Activated naive CD8-positive, alpha-beta T cell treated with anti-CD3 and anti-CD28 coated beads for 36 hours (primary cell): Measurements from ENCODE around the gene E2F6. TPM values are rescaled to one million over a fixed set of nuclear protein-coding genes. Genes with fewer than 3 reads are reported as not detected.

Source experiments
- DNase-seq: peaks from one replicate; pipeline ENCODE4 v3.0.0; 2021
- H3K27ac Mint-ChIP-seq: one replicate; pipeline ENCODE4 v1.8.0; 2022; ENCODE audit warnings: mild to moderate bottlenecking, moderate library complexity, mixed read lengths
- H3K27me3 Mint-ChIP-seq: one replicate; pipeline ENCODE4 v1.8.0; 2022; ENCODE audit warnings: mild to moderate bottlenecking, mixed read lengths
- H3K36me3 Mint-ChIP-seq: one replicate; pipeline ENCODE4 v1.8.0; 2021; ENCODE audit warnings: mild to moderate bottlenecking, mixed read lengths
- H3K4me1 Mint-ChIP-seq: one replicate; pipeline ENCODE4 v1.8.0; 2021; ENCODE audit warnings: mixed read lengths
- H3K4me3 Mint-ChIP-seq: one replicate; pipeline ENCODE4 v1.8.0; 2022; ENCODE audit warnings: mild to moderate bottlenecking, moderate library complexity, mixed read lengths
- H3K9me3 Mint-ChIP-seq: one replicate; pipeline ENCODE4 v1.8.0; 2022; ENCODE audit warnings: mixed read lengths
- total RNA-seq, 2 experiments: library from RNA; stranded (reverse); gene quantifications; one replicate each; pipeline ENCODE4 v1.2.3, GENCODE V29; 2021

The E2F6 gene
- total RNA-seq, 2 experiments from 2014 or later = 14.1 to 14.4 TPM

DNA sequence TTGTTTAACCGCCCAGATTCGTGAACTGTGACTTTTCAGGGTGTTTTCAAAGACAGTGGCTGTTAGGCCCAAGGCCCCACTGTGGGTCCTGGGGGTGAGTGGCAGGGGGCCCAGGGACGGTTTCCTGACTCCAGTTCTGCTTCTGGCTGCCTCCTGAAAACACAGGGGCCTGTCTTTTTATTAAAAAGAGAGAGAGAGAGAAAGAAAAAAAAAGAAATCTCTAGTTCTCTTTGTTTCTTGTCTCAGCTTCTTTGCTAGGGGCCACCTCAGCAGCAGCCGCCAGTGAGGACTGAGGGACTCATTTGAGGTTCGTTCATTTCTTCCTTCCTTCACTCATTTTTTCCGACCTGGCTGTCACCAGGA is 15.4 kb upstream of the E2F6 start:
- Mint-ChIP-seq H3K9me3 (no peaks in the 10 kb centered on the region), H3K27ac (no peak overlapping the region), H3K27me3 (peaks cover 63% of the 10 kb centered on the region), H3K4me3 (no peak overlapping the region), H3K4me1 (peaks cover 6% of the 10 kb centered on the region), H3K36me3 (no peaks in the 10 kb centered on the region)
- no peak for DNase-seq

GRCh38 chr2:11480859-11481258 is 14.9 kb upstream of the E2F6 start:
- no peak overlapping the region for H3K4me3 Mint-ChIP-seq
- H3K36me3 Mint-ChIP-seq = no peaks in the 10 kb centered on the region
- DNase-seq = no peak
- H3K9me3 Mint-ChIP-seq = no peaks in the 10 kb centered on the region
- peaks cover 59% of the 10 kb centered on the region for H3K27me3 Mint-ChIP-seq
- H3K27ac Mint-ChIP-seq = no peak overlapping the region
- H3K4me1 Mint-ChIP-seq = peaks cover 6% of the 10 kb centered on the region

DNA sequence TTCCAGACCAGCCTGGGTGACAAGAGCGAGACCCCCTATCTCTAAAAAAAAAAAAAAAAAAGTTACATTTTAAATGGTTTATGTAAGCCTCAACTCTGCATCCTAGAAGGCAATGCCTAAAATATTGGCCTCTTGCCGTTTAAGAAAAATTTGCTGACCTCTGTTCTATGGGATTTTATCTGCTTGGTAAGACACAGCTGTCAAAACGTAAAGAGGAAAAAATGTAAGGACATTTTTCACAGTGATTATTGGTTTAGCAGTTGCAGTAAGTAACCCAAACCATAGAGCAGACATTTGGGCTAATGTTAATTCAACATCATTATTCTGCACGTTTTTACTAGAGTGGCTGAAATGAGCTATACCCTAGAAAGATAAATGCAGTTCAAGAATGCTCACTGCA is 14.4 kb upstream of the E2F6 start:
- peaks cover 55% of the 10 kb centered on the region for H3K27me3 Mint-ChIP-seq
- no peak overlapping the region for H3K27ac Mint-ChIP-seq
- H3K4me1 Mint-ChIP-seq = peaks cover 6% of the 10 kb centered on the region
- H3K9me3 Mint-ChIP-seq = no peaks in the 10 kb centered on the region
- no peak overlapping the region for H3K4me3 Mint-ChIP-seq
- no peak for DNase-seq
- no peaks in the 10 kb centered on the region for H3K36me3 Mint-ChIP-seq

GRCh38 chr2:11478899-11479605 is 13.1 kb upstream of the E2F6 start:
- H3K9me3 Mint-ChIP-seq = no peaks in the 10 kb centered on the region
- peaks cover 6% of the 10 kb centered on the region for H3K4me1 Mint-ChIP-seq
- peaks cover 42% of the 10 kb centered on the region for H3K27me3 Mint-ChIP-seq
- peaks cover under 1% of the 10 kb centered on the region for H3K36me3 Mint-ChIP-seq
- H3K4me3 Mint-ChIP-seq = no peak overlapping the region
- no peak for DNase-seq
- no peak overlapping the region for H3K27ac Mint-ChIP-seq

DNA sequence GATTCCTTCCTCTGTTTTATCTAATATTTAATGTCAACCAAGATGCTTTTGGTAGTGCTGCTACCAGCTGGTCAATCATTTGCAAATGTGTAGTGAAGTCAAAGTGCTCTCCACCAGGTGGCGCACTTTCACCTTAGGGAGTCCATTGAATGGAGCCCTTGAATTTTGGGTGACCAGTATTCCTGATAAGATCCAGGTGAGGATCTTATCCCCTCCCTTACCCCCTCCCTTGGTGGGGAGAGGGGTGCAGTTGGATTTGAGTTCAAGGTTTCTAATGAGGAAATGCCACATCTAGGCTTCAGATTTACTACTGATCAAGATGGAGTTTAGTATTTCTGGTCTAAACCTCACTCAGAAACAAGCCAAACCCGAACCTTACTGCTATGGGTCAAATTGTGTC is 12.0 kb upstream of the E2F6 start:
- no peaks in the 10 kb centered on the region for H3K9me3 Mint-ChIP-seq
- no peak overlapping the region for H3K27ac Mint-ChIP-seq
- no peak overlapping the region for H3K4me3 Mint-ChIP-seq
- DNase-seq = peak; percentile 75
- peaks cover 32% of the 10 kb centered on the region for H3K27me3 Mint-ChIP-seq
- peaks cover under 1% of the 10 kb centered on the region for H3K4me1 Mint-ChIP-seq
- peaks cover 3% of the 10 kb centered on the region for H3K36me3 Mint-ChIP-seq

DNA sequence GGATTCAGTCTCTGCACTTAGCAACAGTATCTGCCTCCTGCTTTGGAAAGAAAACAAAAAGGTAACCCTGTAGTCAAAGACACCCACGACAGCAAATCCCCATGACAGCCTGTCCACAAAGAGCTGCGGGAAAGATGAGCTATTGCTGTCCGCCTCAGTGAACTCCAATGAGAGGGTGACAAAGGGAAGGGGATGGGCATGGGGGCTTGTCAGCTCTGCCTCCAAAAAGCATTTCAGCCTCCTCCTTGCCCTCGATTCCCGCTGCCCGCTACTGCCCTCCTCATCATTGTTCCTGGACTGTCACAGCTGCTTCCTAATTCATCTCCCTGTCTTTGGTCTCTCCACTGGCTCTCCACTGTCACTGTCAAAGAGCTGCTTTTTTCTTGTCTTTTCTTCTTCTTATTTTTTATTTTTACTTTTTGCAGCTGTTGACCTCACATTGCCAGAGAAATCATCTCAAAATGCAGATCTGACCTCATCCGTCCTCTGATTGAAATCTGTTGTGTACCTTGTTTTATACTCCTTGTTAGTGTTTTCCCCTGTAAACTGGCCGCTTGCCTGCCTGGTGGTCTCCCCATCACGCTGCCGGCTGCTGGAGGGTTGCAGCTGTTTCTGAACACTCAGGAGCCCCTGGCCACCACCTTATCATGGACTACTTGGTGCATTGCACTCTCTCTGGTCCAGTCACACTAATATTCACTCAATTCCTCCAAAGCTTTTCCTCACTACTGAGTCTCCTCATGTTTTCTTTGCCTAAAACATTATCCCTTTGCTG is 7.9 kb upstream of the E2F6 start:
- Mint-ChIP-seq H3K4me1 (no peaks in the 10 kb centered on the region), H3K27ac (no peak overlapping the region), H3K36me3 (peaks cover 11% of the 10 kb centered on the region), H3K4me3 (no peak overlapping the region), H3K9me3 (no peaks in the 10 kb centered on the region), H3K27me3 (peaks cover 4% of the 10 kb centered on the region)
- DNase-seq = no peak

DNA sequence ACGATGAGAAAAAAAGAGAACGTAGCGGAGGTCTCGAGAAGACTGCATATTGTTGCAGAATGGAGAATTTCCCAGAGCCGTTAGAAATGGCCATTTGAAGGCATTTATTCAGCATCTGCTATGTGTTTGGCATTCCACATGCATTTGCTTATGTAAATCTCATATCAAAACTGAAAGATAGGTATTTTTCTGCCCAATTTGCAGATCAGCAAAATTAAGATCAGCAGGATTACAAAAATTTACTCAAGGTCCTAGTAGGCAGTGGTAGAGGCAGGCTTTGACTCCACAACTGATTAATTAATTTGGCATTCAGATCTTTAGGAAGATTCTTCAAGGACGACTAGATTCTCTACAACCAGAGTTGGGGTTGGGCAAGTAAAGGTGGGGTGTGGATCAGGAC is 1.8 kb upstream of the E2F6 start:
- DNase-seq = no peak
- Mint-ChIP-seq H3K36me3 (peaks cover 30% of the 10 kb centered on the region), H3K4me3 (no peak overlapping the region), H3K9me3 (no peaks in the 10 kb centered on the region), H3K4me1 (peaks cover 28% of the 10 kb centered on the region), H3K27ac (no peak overlapping the region), H3K27me3 (no peaks in the 10 kb centered on the region)

- Mint-ChIP-seq H3K36me3 (peaks cover 32% of the 10 kb centered on the region), H3K27ac (peak overlapping the region; percentile 40), H3K4me1 (peaks cover 34% of the 10 kb centered on the region), H3K9me3 (no peaks in the 10 kb centered on the region), H3K27me3 (no peaks in the 10 kb centered on the region), H3K4me3 (peak overlapping the region; percentile 83)
- DNase-seq = peak; percentile 8
Observed at GRCh38 chr2:11467129-11467649, 1.2 kb upstream of the E2F6 start.

- DNase-seq = peak; percentile 12
- Mint-ChIP-seq H3K27me3 (no peaks in the 10 kb centered on the region), H3K9me3 (no peaks in the 10 kb centered on the region), H3K27ac (peak overlapping the region; percentile 91), H3K4me3 (peak overlapping the region; percentile 83), H3K36me3 (peaks cover 31% of the 10 kb centered on the region), H3K4me1 (peaks cover 37% of the 10 kb centered on the region)
Observed at GRCh38 chr2:11466307-11467128, 557 bp upstream of the E2F6 start.

GRCh38 chr2:11465110-11465484 is 864 bp downstream of the E2F6 start:
- H3K4me3 Mint-ChIP-seq = peak overlapping the region; percentile 83
- no peaks in the 10 kb centered on the region for H3K27me3 Mint-ChIP-seq
- H3K4me1 Mint-ChIP-seq = peaks cover 45% of the 10 kb centered on the region
- DNase-seq = no peak
- H3K9me3 Mint-ChIP-seq = no peaks in the 10 kb centered on the region
- H3K36me3 Mint-ChIP-seq = peaks cover 28% of the 10 kb centered on the region
- peak overlapping the region; percentile 91 for H3K27ac Mint-ChIP-seq

DNA sequence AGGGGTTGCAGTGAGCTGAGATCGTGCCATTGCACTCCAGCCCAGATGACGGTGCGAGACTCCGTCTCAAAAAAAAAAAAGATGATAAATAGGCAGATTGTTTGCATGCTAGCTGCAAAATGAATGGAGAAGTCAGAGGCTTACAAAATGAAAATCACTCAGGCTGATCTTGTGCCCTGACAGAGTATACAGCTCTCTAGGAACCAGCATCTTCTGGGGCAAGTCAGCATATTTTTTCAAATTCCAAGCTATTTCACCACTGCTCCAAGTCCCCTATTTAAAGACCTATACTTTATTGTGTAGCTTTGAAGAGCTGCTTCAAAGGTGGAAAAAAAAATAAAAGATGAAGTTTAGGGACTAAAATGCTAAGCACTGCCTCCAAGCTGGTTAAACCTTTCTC is 6.1 kb downstream of the E2F6 start:
- no peak overlapping the region for H3K27ac Mint-ChIP-seq
- no peaks in the 10 kb centered on the region for H3K27me3 Mint-ChIP-seq
- H3K4me1 Mint-ChIP-seq = peaks cover 70% of the 10 kb centered on the region

DNA sequence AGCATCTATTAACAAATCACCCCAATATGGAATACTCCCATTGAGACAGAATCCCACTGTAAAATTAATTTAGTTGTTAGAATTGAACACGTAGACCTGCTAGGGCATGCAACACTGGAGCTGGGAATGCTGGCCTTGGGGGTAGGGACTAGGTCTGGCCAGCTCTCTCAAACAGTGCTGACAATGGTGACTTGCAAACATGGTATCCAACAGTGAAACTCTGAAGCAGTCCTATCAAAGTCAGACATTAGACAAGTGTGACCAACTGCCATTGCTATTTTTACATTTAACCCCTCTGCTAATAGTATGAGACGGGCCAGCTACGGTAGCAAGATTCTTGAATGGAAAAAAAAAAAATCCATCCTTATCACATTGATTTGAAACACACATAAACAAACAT is 7.2 kb downstream of the E2F6 start:
- DNase-seq = no peak
- no peak overlapping the region for H3K4me3 Mint-ChIP-seq
- H3K27ac Mint-ChIP-seq = no peak overlapping the region
- H3K36me3 Mint-ChIP-seq = peaks cover 18% of the 10 kb centered on the region
- no peaks in the 10 kb centered on the region for H3K9me3 Mint-ChIP-seq
- peaks cover 61% of the 10 kb centered on the region for H3K4me1 Mint-ChIP-seq
- no peaks in the 10 kb centered on the region for H3K27me3 Mint-ChIP-seq

More for the DNA sequence above, 6.1 kb downstream of the E2F6 start:
- H3K36me3 Mint-ChIP-seq = peaks cover 28% of the 10 kb centered on the region
- DNase-seq = no peak
- no peak overlapping the region for H3K4me3 Mint-ChIP-seq
- H3K9me3 Mint-ChIP-seq = no peaks in the 10 kb centered on the region

DNA sequence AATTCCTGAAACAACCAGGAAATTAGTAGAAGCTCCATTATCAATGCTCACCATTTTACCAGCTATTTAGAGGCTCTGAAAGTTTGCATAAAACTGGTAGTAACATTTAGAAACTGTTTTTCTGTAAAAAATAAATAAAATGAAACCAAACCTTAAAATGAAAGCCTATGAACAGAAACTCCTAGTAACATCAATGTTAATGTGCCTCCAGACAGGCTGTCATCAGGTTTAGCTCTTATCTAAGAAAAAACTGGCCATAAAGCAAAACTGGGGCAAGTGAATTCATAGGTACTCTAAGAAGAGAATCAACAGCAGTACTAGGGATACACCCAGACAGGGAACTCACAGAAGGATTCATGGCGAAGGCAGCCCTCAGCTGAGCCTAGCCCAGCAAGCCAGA is 8.0 kb downstream of the E2F6 start:
- Mint-ChIP-seq H3K27me3 (no peaks in the 10 kb centered on the region), H3K36me3 (peaks cover 12% of the 10 kb centered on the region), H3K9me3 (no peaks in the 10 kb centered on the region), H3K4me1 (peaks cover 54% of the 10 kb centered on the region), H3K4me3 (no peak overlapping the region), H3K27ac (no peak overlapping the region)
- no peak for DNase-seq

- Mint-ChIP-seq H3K4me1 (peaks cover 44% of the 10 kb centered on the region), H3K4me3 (no peak overlapping the region), H3K9me3 (no peaks in the 10 kb centered on the region), H3K27me3 (no peaks in the 10 kb centered on the region), H3K36me3 (peaks cover 6% of the 10 kb centered on the region), H3K27ac (peak overlapping the region; percentile 56)
- no peak for DNase-seq
Observed at GRCh38 chr2:11456251-11456650, 9.7 kb downstream of the E2F6 start.

- Mint-ChIP-seq H3K36me3 (peaks cover 6% of the 10 kb centered on the region), H3K4me1 (peaks cover 35% of the 10 kb centered on the region), H3K27ac (no peak overlapping the region), H3K9me3 (no peaks in the 10 kb centered on the region), H3K4me3 (no peak overlapping the region), H3K27me3 (no peaks in the 10 kb centered on the region)
- DNase-seq = no peak
Observed at GRCh38 chr2:11454824-11455223, 11.1 kb downstream of the E2F6 start.
